T follicular helper cell (primary cell): Measurements from ENCODE around the gene USP40.
"Not testable (repeated sequence)": the region's sequence is repeated elsewhere in the genome, so short reads cannot be mapped to it uniquely, and the experiment has no call there.

Source experiments
- DNase-seq: peaks from one replicate; pipeline ENCODE4 v3.0.0-alpha.2; 2020; ENCODE audit warnings: low read depth
- total RNA-seq, 2 experiments: gene quantifications; one replicate each; lab custom pipeline; 2026; lab: John Stamatoyannopoulos, UW

The USP40 gene
- 22.8 to 27.8 reads per million in 2 experiments for total RNA-seq

- DNase-seq: peak; percentile 18
Observed at GRCh38 chr2:233566141-233566956, at the start of gene USP40. Gene USP40, minus strand, starts transcription at chr2:233566782. Its CDS starts 1,228 bp downstream, at chr2:233565554.

- no peak for DNase-seq
Observed at GRCh38 chr2:233611284-233611683, 44.7 kb upstream of the USP40 start.

GRCh38 chr2:233605680-233606079 is 39.1 kb upstream of the USP40 start:
- no peak for DNase-seq

GRCh38 chr2:233604826-233605225 is 38.2 kb upstream of the USP40 start:
- no peak for DNase-seq

- DNase-seq: no peak
Observed at GRCh38 chr2:233603520-233603919, 36.9 kb upstream of the USP40 start.

- no peak for DNase-seq
Observed at GRCh38 chr2:233602076-233602475, 35.5 kb upstream of the USP40 start.

- no peak for DNase-seq
Observed at GRCh38 chr2:233600386-233600785, 33.8 kb upstream of the USP40 start.

GRCh38 chr2:233598952-233599351 is 32.4 kb upstream of the USP40 start:
- no peak for DNase-seq

GRCh38 chr2:233597522-233597921 is 30.9 kb upstream of the USP40 start:
- DNase-seq: no peak

- DNase-seq: no peak
Observed at GRCh38 chr2:233593201-233593600, 26.6 kb upstream of the USP40 start.

GRCh38 chr2:233592706-233593105 is 26.1 kb upstream of the USP40 start:
- DNase-seq: not testable (repeated sequence)

GRCh38 chr2:233588400-233588799 is 21.8 kb upstream of the USP40 start:
- DNase-seq: no peak

- no peak for DNase-seq
Observed at GRCh38 chr2:233584210-233584609, 17.6 kb upstream of the USP40 start.

- DNase-seq: not testable (repeated sequence)
Observed at GRCh38 chr2:233583217-233583965, 16.8 kb upstream of the USP40 start.

GRCh38 chr2:233577341-233577740 is 10.8 kb upstream of the USP40 start:
- not testable (repeated sequence) for DNase-seq

GRCh38 chr2:233572468-233572867 is 5.9 kb upstream of the USP40 start:
- DNase-seq: no peak

- no peak for DNase-seq
Observed at GRCh38 chr2:233571462-233571861, 4.9 kb upstream of the USP40 start.

- no peak for DNase-seq
Observed at GRCh38 chr2:233571001-233571400, 4.4 kb upstream of the USP40 start.

- no peak for DNase-seq
Observed at GRCh38 chr2:233565685-233566140, 869 bp downstream of the USP40 start.

GRCh38 chr2:233563663-233564430 is 2.7 kb downstream of the USP40 start:
- DNase-seq: no peak

GRCh38 chr2:233556881-233557736 is 9.5 kb downstream of the USP40 start:
- DNase-seq: no peak
